SK-N-SH (cell line): ENCODE results near the gene GSE1. TPM values are rescaled to one million over a fixed set of nuclear protein-coding genes. Genes with fewer than 3 reads are reported as not detected.

Source experiments
- CTCF ChIA-PET: fragments of 300-600, 350-600 bp; formaldehyde crosslinking; extraction: SDS; loops from one replicate; lab custom pipeline; 2021; lab: Yijun Ruan, JAX
- POLR2A ChIA-PET: fragments of 350-600 bp; sonication (Branson Sonifier 250); formaldehyde crosslinking; extraction: SDS; loops from one replicate; lab custom pipeline; 2020; ENCODE audit warnings: antibody characterized with exemption, inconsistent platforms; lab: Yijun Ruan, JAX
- DNase-seq: peaks from one replicate; pipeline ENCODE4 v3.0.0; 2012
- H2AFZ ChIP-seq: fragments of 200-600 bp; sonication (generic); 2 replicates; pipeline ENCODE4 v1.8.1; 2016; ENCODE audit warnings: antibody characterized with exemption, mild to moderate bottlenecking, low read depth
- H3F3A ChIP-seq: fragments of 200-600 bp; sonication (generic); replicated peaks from 2 replicates; pipeline ENCODE3; 2016; ENCODE audit warnings: antibody characterized with exemption, mild to moderate bottlenecking; ENCODE audit not compliant: insufficient read depth
- H3K27ac ChIP-seq, 2 experiments: fragments of 200-500 bp in 1 of 2; fragments of 200-600 bp in 1 of 2; sonication (Bioruptor generic) in 1 of 2; sonication (generic), shearing (Covaris generic) in 1 of 2; 2 replicates each; pipeline versions ENCODE4 v1.5.1 to v1.6.1; 2014 to 2016; ENCODE audit warnings: low read depth in 2 of 2, inconsistent platforms in 1 of 2, low read length in 1 of 2, mild to moderate bottlenecking in 1 of 2, mixed read lengths in 1 of 2
- H3K27me3 ChIP-seq: fragments of 200-600 bp; sonication (generic), shearing (Covaris generic); 2 replicates; pipeline ENCODE4 v1.6.1; 2016; ENCODE audit warnings: mixed run types; ENCODE audit not compliant: insufficient read depth
- H3K36me3 ChIP-seq, 2 experiments: fragments of 200-500 bp in 1 of 2; fragments of 200-600 bp in 1 of 2; sonication (Bioruptor generic) in 1 of 2; sonication (generic) in 1 of 2; replicated peaks in 1 of 2; 2 replicates each; pipeline versions ENCODE3 to v1.5.1; 2014 to 2016; ENCODE audit warnings: low read length in 1 of 2, mild to moderate bottlenecking in 1 of 2; ENCODE audit not compliant: insufficient read depth in 2 of 2, control insufficient read depth in 1 of 2
- H3K4me1 ChIP-seq, 2 experiments: fragments of 200-500 bp in 1 of 2; fragments of 200-600 bp in 1 of 2; sonication (Bioruptor generic) in 1 of 2; sonication (generic), shearing (Covaris generic) in 1 of 2; 2 replicates each; pipeline versions ENCODE4 v1.5.1 to v1.6.1; 2014 to 2016; ENCODE audit warnings: low read depth in 1 of 2, low read length in 1 of 2, mixed run types in 1 of 2; ENCODE audit not compliant: insufficient read depth in 2 of 2, control insufficient read depth in 1 of 2
- H3K4me2 ChIP-seq: fragments of 200-600 bp; sonication (generic), shearing (Covaris generic); 2 replicates; pipeline ENCODE4 v1.6.1; 2017; ENCODE audit warnings: mixed run types
- H3K4me3 ChIP-seq, 2 experiments: fragments of 200-500 bp in 1 of 2; fragments of 200-600 bp in 1 of 2; sonication (Bioruptor generic) in 1 of 2; sonication (generic), shearing (Covaris generic) in 1 of 2; 2 replicates each; pipeline versions ENCODE4 v1.5.1 to v1.8.1; 2014 to 2016; ENCODE audit warnings: low read depth in 2 of 2, inconsistent platforms in 1 of 2, low read length in 1 of 2, mild to moderate bottlenecking in 1 of 2, mixed read lengths in 1 of 2, moderate library complexity in 1 of 2
- H3K79me2 ChIP-seq: fragments of 200-600 bp; sonication (generic); 2 replicates; pipeline ENCODE4 v1.8.1; 2017; ENCODE audit warnings: mild to moderate bottlenecking; ENCODE audit not compliant: insufficient read depth
- H3K9ac ChIP-seq: fragments of 200-600 bp; sonication (generic); 2 replicates; pipeline ENCODE4 v1.6.1; 2017; ENCODE audit warnings: mixed run types
- H3K9me2 ChIP-seq: fragments of 200-600 bp; sonication (generic); 2 replicates; pipeline ENCODE4 v1.6.1; 2017; ENCODE audit warnings: mixed run types
- H3K9me3 ChIP-seq: fragments of 200-600 bp; sonication (generic); 2 replicates; pipeline ENCODE4 v1.6.1; 2017; ENCODE audit warnings: mixed run types, mild to moderate bottlenecking, moderate library complexity
- H4K20me1 ChIP-seq: fragments of 200-600 bp; sonication (generic); 2 replicates; pipeline ENCODE4 v1.6.1; 2017; ENCODE audit warnings: mild to moderate bottlenecking, mixed run types; ENCODE audit not compliant: insufficient read depth
- ELF1 ChIP-seq: IDR thresholded peaks from 2 replicates; pipeline ENCODE4 v1.4.0; 2012
- EZH2phosphoT487 ChIP-seq: fragments of 200-600 bp; sonication (generic); IDR thresholded peaks from 2 replicates; pipeline ENCODE4 v1.6.1; 2017; ENCODE audit warnings: low read depth, mixed run types, mild to moderate bottlenecking, antibody characterized with exemption, moderate library complexity, borderline replicate concordance
- FOXM1 ChIP-seq: IDR thresholded peaks from 2 replicates; pipeline ENCODE4 v1.4.0; 2012; ENCODE audit warnings: low read depth, mild to moderate bottlenecking
- GABPA ChIP-seq: IDR thresholded peaks from 2 replicates; pipeline ENCODE4 v1.4.0; 2012; ENCODE audit warnings: low read depth, mild to moderate bottlenecking
- GATA2 ChIP-seq: sonication (generic); formaldehyde crosslinking; IDR thresholded peaks from 2 replicates; pipeline ENCODE4 v1.5.0; 2020; ENCODE audit warnings: mild to moderate bottlenecking, missing genetic modification reagents
- MEF2A ChIP-seq: IDR thresholded peaks from 2 replicates; pipeline ENCODE4 v1.4.0; 2012; ENCODE audit warnings: low read depth, borderline replicate concordance
- MXI1 ChIP-seq: IDR thresholded peaks from 2 replicates; pipeline ENCODE4 v1.6.1; 2012; ENCODE audit warnings: mild to moderate bottlenecking, low read depth, low read length, improper control_type of control experiment
- NFIC ChIP-seq: IDR thresholded peaks from 2 replicates; pipeline ENCODE4 v1.4.0; 2012; ENCODE audit warnings: borderline replicate concordance
- RCOR1 ChIP-seq: fragments of 150-350 bp; IDR thresholded peaks from 2 replicates; pipeline ENCODE4 v1.6.1; 2017; ENCODE audit warnings: antibody characterized with exemption, low read length
- RFX5 ChIP-seq: IDR thresholded peaks from 2 replicates; pipeline ENCODE4 v1.6.1; 2012; ENCODE audit warnings: mild to moderate bottlenecking, improper control_type of control experiment, low read length
- SIN3A ChIP-seq: IDR thresholded peaks from 2 replicates; pipeline ENCODE4 v1.6.1; 2012; ENCODE audit warnings: low read depth, mild to moderate bottlenecking, low read length, moderate library complexity, borderline replicate concordance
- SMC3 ChIP-seq: IDR thresholded peaks from 2 replicates; pipeline ENCODE4 v1.6.1; 2012; ENCODE audit warnings: low read depth, low read length, improper control_type of control experiment
- TAF1 ChIP-seq: IDR thresholded peaks from 2 replicates; pipeline ENCODE4 v1.6.1; 2012; ENCODE audit warnings: low read depth, mild to moderate bottlenecking, low read length, moderate library complexity, borderline replicate concordance
- TEAD4 ChIP-seq: IDR thresholded peaks from 2 replicates; pipeline ENCODE4 v1.4.0; 2012; ENCODE audit warnings: mild to moderate bottlenecking, borderline replicate concordance; ENCODE audit not compliant: insufficient read depth
- USF2 ChIP-seq: fragments of 150-350 bp; IDR thresholded peaks from 2 replicates; pipeline ENCODE4 v1.6.1; 2017; ENCODE audit warnings: antibody characterized with exemption, low read length, low read depth, borderline replicate concordance
- WGBS: methylation state at CpG from one replicate; pipeline ENCODE4 v1.1.6; 2017; ENCODE audit warnings: low lambda C conversion rate; 5-methylcytosine and 5-hydroxymethylcytosine counted together
- polyA plus RNA-seq, 3 experiments: library from polyadenylated mRNA; depleted of rRNA; stranded (reverse); fragments of >200 nt; gene quantifications; 2 replicates each; pipeline ENCODE4 v1.2.3, GENCODE V29; 2012
- TF ChIP-seq, protein P1 (sequence below): IDR thresholded peaks from 2 replicates; pipeline ENCODE4; 2012
- TF ChIP-seq, protein P2 (sequence below): IDR thresholded peaks from 2 replicates; pipeline ENCODE4 v1.4.0; 2012; ENCODE audit warnings: low read depth
- TF ChIP-seq, protein P3 (sequence below): IDR thresholded peaks from 2 replicates; pipeline ENCODE4 v1.4.0; 2012; ENCODE audit warnings: low read depth, borderline replicate concordance

Gene GSE1
- polyA plus RNA-seq, 1 of the 3 experiments (the other 2 are of a cell fraction): 26.5 TPM

DNA sequence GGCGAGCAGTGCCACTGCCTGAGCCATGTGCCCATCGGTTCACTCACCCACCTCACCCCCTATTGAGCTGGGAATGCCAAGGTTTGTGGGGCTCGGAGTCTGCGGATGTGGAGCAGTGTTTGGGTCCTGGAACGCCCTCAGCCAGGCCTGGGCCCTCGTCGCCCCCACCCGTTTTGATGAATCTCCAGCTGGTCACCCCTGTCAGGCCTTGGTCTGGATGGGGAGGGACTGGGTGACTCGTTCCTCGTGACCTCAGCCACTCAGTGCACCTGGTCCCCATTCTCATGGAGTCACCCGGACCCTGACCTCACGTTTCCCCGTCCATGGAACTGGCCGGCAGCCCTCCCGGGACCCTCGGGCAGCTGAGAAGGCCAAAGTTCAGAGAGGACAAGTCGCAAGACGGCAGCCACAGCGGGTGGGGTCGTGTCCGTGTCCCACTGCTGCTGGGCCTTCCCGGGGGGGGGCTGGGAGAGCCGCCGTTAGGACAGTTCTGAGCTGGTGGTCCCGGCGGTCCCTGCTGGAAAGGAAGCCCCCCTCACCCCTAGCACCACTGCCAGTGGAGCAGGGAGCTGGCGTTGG, 23.2 kb downstream of the GSE1 start:
- no peaks in the 10 kb centered on the region for H3F3A ChIP-seq
- H3K9me3 ChIP-seq: no peaks in the 10 kb centered on the region
- peaks cover 0 to 91% of the 10 kb centered on the region in 2 experiments; a peak in 1 of 4 replicates for H3K4me1 ChIP-seq
- peaks cover 0 to 40% of the 10 kb centered on the region in 2 experiments for H3K36me3 ChIP-seq
- no peak overlapping the region for H2AFZ ChIP-seq
- POLR2A ChIA-PET: no interaction called here
- peaks cover 99% of the 10 kb centered on the region for H4K20me1 ChIP-seq
- TF ChIP-seq, protein P1, sequence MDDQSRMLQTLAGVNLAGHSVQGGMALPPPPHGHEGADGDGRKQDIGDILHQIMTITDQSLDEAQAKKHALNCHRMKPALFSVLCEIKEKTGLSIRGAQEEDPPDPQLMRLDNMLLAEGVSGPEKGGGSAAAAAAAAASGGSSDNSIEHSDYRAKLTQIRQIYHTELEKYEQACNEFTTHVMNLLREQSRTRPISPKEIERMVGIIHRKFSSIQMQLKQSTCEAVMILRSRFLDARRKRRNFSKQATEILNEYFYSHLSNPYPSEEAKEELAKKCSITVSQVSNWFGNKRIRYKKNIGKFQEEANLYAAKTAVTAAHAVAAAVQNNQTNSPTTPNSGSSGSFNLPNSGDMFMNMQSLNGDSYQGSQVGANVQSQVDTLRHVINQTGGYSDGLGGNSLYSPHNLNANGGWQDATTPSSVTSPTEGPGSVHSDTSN: no peak
- no peak for TF ChIP-seq EZH2phosphoT487
- no peak for TF ChIP-seq TAF1
- no peak for TF ChIP-seq USF2
- TF ChIP-seq SIN3A: no peak
- no peak for TF ChIP-seq RFX5
- no peak for TF ChIP-seq GABPA
- no peak for TF ChIP-seq GATA2 (CRISPR knock-in tag)
- no peak for TF ChIP-seq RCOR1
- no peak for TF ChIP-seq NFIC
- no peak for TF ChIP-seq FOXM1
- no peak for TF ChIP-seq SMC3
- TF ChIP-seq, protein P2, sequence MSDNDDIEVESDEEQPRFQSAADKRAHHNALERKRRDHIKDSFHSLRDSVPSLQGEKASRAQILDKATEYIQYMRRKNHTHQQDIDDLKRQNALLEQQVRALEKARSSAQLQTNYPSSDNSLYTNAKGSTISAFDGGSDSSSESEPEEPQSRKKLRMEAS: no peak
- TF ChIP-seq, all 33 proteins: peak for 0
- Histone ChIP-seq H3K27ac (peak overlapping the region in 1 of 2 experiments; percentile 39; a peak in 1 of 4 replicates), H3K9ac (no peak overlapping the region), H3K79me2 (peaks cover 28% of the 10 kb centered on the region; the same call in 1 of the 2 replicates), H3K4me2 (no peak overlapping the region), H3K9me2 (no peaks in the 10 kb centered on the region), H3K27me3 (no peaks in the 10 kb centered on the region), H3K4me3 (no peak overlapping the region)
- DNase-seq: no peak
- WGBS: 90% methylated on average over 2 of the region's 27 CpGs
- CTCF ChIA-PET: interaction anchor here (0.6 to 4.3 kb wide), 8 partner anchors 9 to 339 kb away, joined by 3 to 21 read pairs (median 4); no protein-coding TSS in a partner anchor

DNA sequence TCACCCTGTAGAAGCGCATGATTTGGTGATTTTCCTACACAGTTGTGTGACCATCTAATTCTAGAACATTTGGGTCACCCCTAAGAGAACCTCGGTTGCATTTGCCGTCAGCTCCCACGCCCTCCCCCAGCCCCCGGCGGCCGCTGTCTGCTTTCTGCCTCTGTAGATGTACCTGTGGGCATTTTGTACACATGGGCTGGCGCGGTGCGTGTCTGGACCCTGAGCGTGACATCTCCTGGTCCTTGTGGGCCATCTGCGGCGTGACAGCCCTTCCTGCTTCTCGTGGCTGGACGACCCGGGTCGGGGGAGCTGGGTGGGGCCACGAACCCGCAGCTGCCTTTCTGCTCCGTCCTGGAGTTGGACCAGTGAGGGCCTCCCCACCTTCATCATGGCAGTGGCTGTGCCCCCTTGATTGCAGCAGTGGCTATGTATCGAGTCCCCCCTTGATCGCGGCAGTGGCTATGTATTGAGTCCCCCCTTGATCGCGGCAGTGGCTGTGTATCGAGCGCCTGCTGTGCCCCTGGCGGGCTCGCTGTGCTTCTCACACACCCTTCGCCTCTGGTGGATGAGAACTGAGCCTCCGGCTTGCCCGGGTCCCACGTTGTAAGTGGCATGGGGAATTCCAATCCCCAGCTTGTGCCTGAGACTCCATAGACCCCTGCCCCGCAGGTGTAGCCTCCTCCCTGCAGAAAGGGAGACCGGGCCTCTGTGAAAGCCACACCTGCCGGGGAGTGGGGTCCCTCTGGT, 24.1 kb downstream of the GSE1 start:
- WGBS: 97% methylated on average over 25 of the region's 36 CpGs
- TF ChIP-seq, protein P3, sequence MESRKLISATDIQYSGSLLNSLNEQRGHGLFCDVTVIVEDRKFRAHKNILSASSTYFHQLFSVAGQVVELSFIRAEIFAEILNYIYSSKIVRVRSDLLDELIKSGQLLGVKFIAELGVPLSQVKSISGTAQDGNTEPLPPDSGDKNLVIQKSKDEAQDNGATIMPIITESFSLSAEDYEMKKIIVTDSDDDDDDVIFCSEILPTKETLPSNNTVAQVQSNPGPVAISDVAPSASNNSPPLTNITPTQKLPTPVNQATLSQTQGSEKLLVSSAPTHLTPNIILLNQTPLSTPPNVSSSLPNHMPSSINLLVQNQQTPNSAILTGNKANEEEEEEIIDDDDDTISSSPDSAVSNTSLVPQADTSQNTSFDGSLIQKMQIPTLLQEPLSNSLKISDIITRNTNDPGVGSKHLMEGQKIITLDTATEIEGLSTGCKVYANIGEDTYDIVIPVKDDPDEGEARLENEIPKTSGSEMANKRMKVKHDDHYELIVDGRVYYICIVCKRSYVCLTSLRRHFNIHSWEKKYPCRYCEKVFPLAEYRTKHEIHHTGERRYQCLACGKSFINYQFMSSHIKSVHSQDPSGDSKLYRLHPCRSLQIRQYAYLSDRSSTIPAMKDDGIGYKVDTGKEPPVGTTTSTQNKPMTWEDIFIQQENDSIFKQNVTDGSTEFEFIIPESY: no peak
- TF ChIP-seq ELF1 (no peak), MEF2A (no peak), GABPA (no peak), MXI1 (no peak), GATA2 (CRISPR knock-in tag) (no peak), EZH2phosphoT487 (no peak), TEAD4 (no peak)
- ChIA-PET POLR2A (no interaction called here), CTCF (interaction anchor here (0.7 to 4.3 kb wide), 9 partner anchors 10 to 362 kb away, joined by 3 to 21 read pairs (median 5); no protein-coding TSS in a partner anchor)
- H4K20me1 ChIP-seq: peaks cover 99% of the 10 kb centered on the region
- H3K4me1 ChIP-seq: peaks cover 0 to 83% of the 10 kb centered on the region in 2 experiments; a peak in 1 of 4 replicates
- no peak for DNase-seq
- H3K4me3 ChIP-seq: no peak overlapping the region
- H3K9ac ChIP-seq: no peak overlapping the region
- H3K9me3 ChIP-seq: no peaks in the 10 kb centered on the region
- no peak overlapping the region for H2AFZ ChIP-seq
- no peaks in the 10 kb centered on the region for H3F3A ChIP-seq
- peak overlapping the region in 1 of 2 experiments; percentile 28; a peak in 1 of 4 replicates for H3K27ac ChIP-seq
- H3K4me2 ChIP-seq: no peak overlapping the region
- H3K27me3 ChIP-seq: no peaks in the 10 kb centered on the region
- H3K36me3 ChIP-seq: peaks cover 0 to 43% of the 10 kb centered on the region in 2 experiments
- H3K9me2 ChIP-seq: no peaks in the 10 kb centered on the region
- peaks cover 26% of the 10 kb centered on the region; the same call in 1 of the 2 replicates for H3K79me2 ChIP-seq
